Measurements from ENCODE around the gene TEK. TPM values are rescaled to one million over a fixed set of nuclear protein-coding genes. Genes with fewer than 3 reads are reported as not detected.

The TEK gene
- total RNA-seq, 1 donor from 2014 or later: 8.0 TPM

DNA sequence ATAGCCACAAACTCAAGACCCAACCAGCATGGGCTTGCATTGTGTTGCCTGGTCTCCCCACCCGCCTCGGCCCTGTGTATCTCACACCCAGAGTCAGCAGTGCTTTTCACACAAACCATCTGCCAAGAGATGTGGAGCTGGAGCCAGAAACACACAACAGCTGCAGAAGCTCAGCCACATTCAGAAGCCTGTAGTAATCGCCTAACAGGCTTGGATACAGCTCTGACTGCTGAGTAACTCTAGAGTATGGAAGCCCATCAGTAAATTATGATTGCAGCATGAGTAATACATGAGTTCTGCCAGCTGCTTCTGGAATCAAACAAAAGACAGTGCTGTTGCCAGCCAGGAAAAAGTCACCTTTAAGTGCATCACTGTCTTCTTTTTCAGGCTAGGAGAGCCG, 16.0 kb downstream of the TEK start:
- DNase-seq: peak; percentile 69

DNA sequence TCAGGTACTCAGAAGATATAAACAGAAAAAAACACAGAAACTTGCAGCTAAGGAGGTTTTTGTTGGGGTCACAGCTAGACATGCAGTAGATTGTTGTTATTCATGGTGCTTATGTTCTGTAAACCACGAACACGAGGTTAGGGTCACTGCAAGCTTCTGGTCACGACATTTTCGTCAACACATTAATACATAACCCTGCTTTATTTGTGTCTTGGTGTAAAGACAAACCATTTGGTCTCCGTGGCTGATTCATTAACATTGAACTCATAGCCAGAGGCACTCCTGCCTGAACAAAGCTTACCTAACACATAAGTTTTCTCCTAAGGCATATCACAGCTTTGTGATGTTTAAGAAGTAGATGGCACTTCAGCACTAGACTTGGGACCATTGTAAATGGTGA, 16.9 kb downstream of the TEK start:
- DNase-seq: no peak

DNA sequence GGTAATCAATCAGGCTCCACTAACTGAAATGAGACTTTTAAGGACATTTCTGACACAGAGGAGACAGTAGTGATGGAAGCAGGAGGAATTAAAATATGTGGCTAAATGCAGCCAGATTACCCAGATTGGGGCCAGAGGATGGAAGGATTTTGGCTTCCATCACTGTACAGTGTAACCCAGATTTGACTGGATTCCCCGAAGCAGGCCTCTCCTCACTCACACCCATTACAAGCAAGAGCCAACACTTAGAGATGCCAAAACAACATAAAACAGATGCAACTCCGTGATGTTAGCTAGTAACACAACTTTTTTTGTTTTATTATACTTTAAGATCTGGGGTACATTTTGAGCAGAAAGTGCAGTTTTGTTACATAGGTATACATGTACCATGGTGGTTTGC, 17.6 kb downstream of the TEK start:
- DNase-seq: no peak

DNA sequence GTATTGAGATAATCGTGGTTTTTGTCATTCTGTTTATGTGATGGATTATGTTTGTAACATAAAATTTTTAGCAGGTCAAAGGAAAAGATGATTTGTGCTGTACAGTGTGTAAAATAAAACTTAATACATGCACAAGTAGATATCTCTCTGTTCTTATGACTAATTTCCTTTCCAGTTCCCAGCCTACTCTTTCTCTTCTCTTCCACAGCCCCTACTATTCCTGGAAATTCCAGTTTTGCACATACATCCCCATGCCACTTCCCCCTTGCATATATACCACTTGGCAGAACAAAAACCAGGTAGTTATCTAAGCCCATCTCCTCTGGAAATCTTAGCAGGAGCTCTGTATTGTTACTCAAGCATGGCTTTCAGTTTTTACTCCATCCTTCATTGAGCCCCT, 20.2 kb downstream of the TEK start:
- DNase-seq: no peak

DNA sequence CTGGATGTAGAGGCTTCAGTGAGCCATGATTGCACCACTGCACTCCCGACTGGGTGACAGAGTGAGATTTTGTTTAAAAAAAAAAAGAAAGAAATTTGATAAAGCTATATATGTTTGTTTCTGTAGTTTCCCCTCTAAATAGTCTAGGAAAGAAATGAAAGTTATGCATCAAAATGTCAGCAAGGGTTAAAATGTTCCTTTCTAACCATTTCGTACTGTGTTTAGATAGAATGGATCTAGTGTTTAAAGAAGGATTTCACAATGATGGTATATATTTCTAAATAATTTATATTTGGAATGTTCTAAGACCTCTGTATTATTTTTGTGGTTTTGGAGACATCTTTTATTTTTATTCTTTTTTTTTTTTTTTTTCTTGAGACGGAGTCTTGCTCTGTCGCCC, 22.7 kb downstream of the TEK start:
- no peak for DNase-seq

DNA sequence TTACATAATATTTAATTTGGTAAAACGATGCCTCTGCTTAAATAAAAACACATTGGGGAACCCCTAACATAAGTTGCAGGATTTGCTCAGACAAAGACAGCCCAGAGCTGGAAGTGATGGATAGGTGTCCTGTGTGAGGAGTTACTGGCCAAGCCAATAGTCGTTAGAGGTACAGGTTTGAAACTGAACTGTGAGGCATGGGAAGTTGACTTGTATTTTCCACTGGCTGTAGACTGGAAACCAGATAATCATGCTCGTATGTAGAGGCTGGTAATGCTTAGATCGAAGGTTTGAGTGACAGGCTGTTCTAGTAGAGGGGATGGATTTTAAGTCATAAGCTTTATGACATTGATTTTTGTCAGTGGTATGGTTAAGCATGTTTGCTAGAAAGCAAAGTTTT, 24.8 kb downstream of the TEK start:
- no peak for DNase-seq

DNA sequence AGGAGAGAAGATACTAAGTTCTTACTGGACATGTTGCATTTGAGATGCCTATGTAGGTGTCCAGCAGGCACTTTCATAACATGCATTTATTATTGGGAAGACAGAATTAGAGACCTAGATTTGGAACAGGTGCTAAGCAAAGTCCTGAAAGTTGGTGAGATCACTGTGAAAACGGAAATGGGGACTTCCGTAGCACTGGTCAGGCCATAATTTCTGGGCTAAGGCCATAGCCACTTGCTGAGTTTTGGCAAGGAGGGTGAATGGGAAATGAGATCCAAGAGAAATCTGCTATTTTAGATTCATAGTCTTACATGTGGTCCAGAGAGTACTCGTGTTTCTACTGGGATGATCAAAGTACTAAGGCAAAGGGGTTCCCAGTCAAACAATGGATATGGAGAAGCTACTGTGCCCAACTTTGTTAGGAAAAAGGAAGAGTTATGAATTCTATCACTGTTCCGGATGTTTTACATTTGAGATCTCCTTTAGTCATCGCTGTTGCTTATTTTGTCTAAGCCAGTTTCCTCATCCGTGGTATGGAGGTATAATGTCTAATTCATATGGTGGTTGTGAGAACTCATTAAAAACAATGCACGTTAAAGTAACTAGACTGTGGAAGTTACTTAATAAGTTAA, 33.4 kb downstream of the TEK start:
- DNase-seq: no peak

DNA sequence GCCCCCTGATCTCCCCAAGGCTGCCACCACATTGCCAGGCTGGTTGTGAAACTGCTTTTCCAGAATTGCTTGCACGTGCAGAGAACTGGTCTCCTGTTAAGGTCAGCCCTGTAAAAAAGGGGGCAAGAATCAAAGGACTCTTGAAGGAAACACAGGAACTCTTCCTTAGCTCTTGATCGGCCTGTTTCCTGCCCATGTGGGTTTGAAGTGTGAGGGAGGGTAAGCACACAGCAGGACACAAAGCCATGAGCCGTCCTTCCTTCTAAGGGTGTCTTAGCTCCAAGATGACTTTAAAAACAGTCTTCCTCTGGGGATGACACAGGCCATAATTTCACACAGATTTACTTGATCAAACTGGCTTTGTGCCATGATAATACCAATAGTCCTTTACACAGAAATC, 36.1 kb downstream of the TEK start:
- DNase-seq: no peak

DNA sequence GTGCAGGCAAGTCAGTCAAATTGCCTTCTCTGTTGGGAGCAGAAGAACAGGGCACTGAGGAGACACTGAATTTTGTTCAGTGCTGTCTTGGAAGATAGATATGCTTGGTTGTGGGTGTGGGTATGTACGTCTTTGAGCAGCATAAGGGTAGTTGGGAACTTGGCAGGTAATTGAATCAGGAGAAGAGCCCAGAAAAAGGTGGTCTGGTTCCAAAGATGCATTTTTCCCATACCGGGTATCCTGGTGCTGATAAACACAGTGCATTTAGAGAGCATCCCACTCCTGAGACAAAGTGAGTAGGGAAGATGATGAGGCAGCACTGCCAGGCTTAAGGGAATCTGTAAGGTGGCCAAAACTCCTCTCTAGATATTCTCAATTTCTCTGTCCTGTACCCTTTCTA, 40.6 kb downstream of the TEK start:
- DNase-seq: no peak

DNA sequence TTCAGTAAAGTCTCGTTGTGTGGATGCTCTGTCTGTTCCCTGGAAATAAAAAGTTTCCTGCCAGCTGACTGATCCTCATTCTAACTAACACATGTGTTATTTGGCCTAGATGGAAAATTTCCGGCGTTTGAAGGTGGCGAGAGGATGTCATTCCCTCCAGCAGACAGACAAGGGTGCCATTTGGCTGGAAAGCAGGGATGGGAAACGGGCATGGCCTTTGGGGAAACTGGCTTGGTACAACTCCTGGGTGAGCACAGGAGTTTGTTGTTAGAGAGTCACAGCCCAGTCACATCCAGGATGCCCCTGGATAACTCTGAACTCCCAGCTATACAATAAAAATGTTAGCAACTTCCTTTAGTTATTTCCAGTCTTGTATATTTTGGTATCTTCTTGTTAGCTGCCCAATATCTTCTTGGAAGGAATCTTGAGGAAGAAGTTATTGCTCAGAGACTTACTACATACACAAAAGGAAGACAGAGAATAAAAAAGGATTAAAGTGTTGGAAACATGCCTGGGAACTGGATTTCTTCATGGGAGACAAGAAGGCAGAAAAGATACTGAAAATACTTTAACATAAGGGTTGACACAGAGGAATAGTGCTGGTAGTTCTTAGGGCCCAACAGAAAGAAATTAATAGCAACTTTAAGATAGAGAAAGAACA, 41.9 kb downstream of the TEK start:
- DNase-seq: no peak

DNA sequence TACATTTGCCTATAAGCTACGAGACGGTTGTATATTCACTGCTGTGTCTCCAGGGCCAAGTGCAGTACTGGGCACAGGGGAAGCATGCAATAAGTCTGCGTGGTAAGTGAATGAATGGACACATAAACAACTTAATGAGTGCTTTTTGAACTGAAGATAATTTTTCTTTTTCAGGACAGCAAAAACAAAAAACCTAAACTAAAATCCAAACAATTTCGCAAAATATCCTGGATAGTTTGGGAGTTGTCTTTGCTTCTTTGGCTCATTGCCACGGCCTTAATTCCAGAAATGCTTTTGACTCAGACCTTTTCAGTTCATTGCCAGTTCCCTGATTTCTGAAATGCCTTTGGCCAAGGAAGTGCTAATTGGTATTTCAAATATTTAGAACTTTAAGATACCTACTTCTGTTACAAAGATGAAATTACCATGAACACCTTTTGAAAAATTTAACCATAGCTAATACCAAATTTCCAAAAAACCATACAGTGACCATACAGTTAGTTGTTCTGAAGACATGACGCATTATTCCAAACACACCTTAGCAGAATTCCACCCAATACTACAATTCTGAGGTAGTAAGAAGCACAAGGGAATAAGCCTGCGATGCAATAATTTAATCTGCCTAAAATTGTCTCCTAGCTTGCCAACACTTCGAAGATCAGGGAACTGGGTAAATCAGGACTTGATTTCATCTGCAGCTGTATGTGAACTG, 42.8 kb downstream of the TEK start:
- DNase-seq: no peak

DNA sequence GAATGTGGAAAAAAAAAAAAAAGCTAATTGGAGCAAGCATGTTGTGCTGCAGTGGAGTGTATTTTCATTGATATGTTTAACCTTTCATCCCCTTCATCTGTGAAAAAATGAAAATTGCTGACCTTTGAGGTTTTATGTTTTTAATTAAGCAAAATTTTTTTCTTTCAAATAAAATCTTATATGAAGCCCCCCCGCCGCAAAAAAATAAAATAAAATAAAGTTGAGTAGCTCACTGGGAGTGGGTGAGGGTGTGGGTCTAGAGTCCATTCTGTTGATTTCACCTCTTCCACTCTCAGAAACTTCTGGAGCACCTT, 43.3 kb downstream of the TEK start:
- no peak for DNase-seq

DNA sequence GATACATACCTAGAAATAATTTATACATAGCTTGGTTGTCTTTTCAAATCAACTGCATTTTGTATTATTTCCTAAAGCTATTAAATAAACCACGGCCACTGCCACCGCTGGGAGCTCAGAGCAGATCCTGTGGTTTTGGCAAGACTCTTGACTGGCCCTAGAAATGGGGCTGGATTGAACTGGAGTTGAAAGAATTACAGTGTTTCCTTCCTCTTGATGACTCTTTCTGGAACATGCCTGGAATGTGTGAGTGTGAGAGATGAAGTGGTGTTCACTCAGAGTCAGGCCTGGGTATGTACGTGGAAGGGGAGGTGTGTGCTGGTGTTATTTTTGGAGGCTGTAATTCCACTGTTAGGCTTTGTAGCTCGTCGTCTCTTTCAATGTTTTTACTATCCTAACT, 45.9 kb downstream of the TEK start:
- no peak for DNase-seq

DNA sequence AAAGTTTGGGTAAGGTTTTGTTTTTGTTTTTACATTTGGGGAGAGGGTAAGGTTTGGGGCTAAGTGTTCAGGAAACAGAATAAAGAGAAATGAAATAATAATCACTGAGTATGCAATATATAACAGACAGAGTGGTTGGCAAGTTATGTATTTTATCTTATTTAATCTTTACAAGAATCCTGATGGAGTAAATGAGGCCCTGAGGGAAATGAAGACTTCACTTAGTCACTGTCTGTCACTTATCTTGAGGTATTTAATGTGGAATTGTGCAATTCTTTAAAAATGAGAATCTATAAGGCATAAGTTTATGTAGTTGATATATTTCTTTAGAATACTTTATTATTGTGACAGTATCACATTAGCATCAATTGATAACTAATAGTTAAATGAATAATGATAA, 48.1 kb downstream of the TEK start:
- no peak for DNase-seq

DNA sequence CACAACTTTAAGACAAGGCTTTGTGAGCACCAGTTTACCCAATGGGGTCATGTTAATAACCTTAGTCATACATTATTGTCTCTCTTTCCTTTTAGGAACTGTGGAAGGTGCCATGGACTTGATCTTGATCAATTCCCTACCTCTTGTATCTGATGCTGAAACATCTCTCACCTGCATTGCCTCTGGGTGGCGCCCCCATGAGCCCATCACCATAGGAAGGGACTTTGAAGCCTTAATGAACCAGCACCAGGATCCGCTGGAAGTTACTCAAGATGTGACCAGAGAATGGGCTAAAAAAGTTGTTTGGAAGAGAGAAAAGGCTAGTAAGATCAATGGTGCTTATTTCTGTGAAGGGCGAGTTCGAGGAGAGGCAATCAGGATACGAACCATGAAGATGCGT, 48.7 kb downstream of the TEK start:
- no peak for DNase-seq

DNA sequence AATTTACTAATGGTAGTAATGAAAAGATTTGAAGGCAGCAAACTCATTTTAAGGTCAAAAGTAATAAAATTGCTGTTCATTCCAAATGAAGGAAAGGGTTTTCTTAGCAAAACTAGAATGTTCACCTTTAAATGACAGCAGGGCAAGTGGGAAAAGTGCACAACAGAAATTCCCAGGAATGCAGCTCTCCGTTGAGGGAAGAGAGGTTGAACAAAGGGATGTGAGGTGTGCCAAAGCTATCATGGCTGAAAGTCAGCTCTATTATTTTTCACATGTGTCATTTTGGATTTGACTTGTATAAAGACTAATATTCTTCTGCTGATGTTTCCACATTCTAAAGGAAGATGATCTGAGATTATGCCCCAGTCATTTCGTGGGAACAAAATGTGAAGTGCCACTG, 51.6 kb downstream of the TEK start:
- DNase-seq: no peak

DNA sequence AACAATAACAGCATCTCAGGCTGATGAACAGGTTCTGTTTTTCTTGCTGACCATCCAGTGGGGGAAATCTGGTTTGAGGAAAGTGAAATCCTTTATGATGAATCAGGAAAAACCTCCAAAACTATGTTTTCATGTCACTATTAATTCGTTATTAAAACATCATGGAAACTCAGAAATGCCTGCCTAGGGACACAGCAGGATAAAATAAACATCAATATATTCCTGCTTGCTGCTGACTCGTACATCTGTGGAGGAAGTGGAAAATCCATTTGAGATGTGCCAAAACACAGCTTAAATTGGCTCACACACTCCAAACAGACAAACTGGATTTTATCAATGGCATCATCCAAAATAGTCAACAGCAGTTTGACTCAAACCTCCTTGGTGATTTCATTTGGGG, 53.0 kb downstream of the TEK start:
- DNase-seq: no peak

DNA sequence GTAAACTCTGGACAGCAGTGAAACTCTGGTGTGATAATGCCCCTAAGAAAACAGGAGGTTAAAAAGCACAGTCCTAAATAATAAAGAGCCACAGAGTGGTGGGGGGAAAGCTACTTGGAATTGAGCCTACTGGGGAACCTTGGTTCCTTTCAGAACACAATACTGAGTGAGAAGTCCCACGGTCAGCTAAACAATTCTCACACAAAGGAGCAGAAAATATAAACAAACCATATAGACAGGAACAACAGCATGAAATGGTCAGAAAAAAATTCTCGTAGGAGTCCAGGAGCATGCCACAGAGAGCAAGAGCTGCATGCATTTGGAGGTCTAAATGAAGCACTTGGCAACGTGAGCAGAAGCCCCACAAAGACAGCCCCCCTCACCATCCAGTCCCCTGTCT, 56.0 kb downstream of the TEK start:
- no peak for DNase-seq

DNA sequence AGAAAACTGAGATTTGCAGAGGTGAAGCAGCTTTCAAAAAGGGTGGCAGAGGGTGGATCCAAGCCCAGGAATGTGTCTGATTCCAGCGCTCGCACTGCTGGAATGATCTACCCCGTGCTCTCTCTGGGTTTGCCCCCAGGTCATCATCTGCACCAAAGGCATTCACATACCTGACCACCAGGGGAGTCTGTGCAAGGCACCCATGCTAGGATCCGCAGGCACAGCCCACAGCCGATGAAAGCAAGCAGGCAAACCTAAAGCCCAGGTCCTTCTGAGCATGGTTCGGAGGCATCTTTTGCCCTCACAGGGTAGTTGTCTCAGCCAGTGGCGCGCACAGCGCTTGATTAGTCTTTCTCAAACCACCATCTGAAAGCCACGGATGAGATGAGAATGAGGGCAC, 56.6 kb downstream of the TEK start:
- no peak for DNase-seq

DNA sequence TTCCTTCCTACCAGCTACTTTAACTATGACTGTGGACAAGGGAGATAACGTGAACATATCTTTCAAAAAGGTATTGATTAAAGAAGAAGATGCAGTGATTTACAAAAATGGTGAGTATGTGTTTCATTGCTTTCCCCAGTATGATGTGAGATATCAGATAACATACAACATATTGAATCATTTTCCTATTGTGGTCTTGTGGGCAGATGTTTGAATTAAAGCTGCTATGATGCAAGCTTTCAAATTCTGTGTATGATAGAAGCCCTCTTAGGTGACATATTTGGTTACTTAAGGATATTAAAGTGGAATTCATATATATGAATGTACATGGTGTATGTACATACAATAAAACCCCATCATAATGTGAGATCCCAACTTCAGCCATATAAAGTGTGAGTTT, 59.5 kb downstream of the TEK start:
- no peak for DNase-seq

DNA sequence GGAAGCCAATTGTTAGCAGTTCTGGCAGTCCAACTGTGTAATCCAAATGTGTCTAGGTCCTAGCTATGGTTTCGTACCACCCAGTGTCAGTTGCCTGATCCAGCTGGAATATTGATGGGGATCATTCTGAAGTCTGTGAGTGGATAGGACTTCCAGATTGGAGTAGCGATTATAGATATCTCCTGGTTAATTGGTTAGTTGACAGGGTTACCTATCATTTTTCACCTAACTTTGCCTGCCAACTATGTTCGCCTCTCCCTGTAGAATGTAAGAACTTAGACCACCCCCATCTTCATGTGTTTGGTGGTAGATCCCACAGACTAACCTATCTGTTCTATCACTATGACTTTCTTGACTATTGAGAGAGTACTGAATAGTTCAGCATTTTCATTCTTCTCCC, 59.9 kb downstream of the TEK start:
- DNase-seq: no peak

DNA sequence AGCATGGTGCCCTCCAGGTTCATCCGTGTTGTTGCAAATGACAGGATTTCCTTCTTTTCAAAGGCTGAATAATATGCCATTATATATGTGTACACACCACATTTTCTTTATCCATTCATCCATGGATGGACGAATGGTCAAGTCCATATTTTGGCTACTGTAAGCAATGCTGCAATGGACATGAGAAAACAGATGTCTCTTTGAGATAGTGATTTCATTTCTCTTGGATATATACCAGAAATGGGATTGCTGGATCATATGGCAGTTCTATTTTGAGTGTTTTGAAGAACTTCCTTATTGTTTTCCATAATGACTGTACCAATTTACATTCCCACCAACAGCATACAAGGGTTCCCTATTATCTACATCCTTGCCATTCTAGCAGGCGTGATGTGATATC, 67.9 kb downstream of the TEK start:
- no peak for DNase-seq

DNA sequence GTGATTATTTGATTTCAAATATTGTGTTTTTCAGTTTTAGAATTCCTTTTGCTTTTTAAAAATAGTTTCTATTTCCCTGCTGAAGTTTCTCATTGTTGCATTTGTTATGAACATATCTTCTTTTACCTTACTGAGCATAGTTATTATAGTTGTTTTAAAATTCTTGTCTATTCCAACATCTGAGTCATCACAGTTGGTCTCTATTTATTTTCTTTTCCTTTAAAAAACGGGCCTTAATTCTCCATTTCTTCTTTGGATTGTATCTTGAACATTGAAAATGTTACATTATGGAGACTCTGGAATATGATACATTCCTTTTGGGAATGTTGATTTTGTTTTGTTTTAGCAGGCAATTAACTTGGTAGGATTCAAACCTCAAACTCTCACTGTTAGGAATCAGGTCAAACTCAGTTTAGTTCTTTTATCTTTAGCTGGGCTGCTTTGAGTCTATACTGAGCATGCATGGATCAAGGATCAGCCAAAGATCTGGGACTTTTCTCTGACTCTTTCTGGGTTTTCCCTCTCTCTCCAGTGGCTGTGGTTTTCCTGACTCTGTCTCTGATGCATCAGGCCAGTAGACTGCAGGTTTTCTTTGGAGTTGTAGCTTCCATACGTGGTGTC, 70.3 kb downstream of the TEK start:
- DNase-seq: no peak

DNA sequence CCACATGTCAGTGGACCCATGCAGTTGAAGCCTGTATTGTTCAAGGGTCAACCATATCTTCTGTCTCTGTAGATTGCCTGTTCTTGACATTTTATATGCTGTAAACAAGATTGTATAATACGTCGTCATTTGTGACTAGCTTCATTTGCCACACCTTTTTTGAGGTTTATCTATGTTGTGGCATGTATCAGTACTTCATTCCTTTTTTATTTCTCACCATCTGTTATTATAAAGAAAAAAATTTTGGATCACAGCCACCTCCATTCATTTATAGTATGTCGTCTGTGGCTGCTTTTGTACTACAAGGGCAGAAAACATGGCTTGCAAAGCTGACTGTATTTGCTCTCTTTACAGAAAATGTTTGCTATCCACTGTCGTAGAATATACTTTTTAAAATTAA, 72.4 kb downstream of the TEK start:
- no peak for DNase-seq
